ENCODE data around the gene USP46. TPM values are rescaled to one million over a fixed set of nuclear protein-coding genes. Genes with fewer than 3 reads are reported as not detected.

Gene USP46
- total RNA-seq, 1 experiment from 2014 or later = 48.1 TPM

- H3K27ac Mint-ChIP-seq = no peak overlapping the region
- no peak for TF ChIP-seq TCF7 (CRISPR knock-in tag; IDR thresholded peaks at IDR 0.05; ENCODE audit: low read depth)
- no peak for TF ChIP-seq ZNF423 (CRISPR knock-in tag; IDR thresholded peaks at IDR 0.05)
- TF ChIP-seq PRDM15 (CRISPR knock-in tag; IDR thresholded peaks at IDR 0.05) = no peak
- no peak for TF ChIP-seq IRF2 (CRISPR knock-in tag; IDR thresholded peaks at IDR 0.05; ENCODE audit: borderline replicate concordance, low read depth)
- TF ChIP-seq ELF4 (CRISPR knock-in tag; IDR thresholded peaks at IDR 0.05; ENCODE audit: low read depth) = no peak
- no peak for TF ChIP-seq CREM (CRISPR knock-in tag; IDR thresholded peaks at IDR 0.05)
- no peak for TF ChIP-seq ZNF263 (CRISPR knock-in tag; IDR thresholded peaks at IDR 0.05; ENCODE audit: low read depth)
- TF ChIP-seq MYBL2 (CRISPR knock-in tag; IDR thresholded peaks at IDR 0.05) = no peak
- TF ChIP-seq MAX (CRISPR knock-in tag; IDR thresholded peaks at IDR 0.05) = no peak
- TF ChIP-seq GABPB1 (CRISPR knock-in tag; IDR thresholded peaks at IDR 0.05) = no peak
- TF ChIP-seq ZNF317 (CRISPR knock-in tag; IDR thresholded peaks at IDR 0.05; ENCODE audit: borderline replicate concordance, low read depth) = no peak
- CTCF ChIA-PET = interaction anchor here (2.5 to 2.9 kb wide), 2 partner anchors 9 to 61 kb away, joined by 11 to 13 read pairs; no protein-coding TSS in a partner anchor
- H3K9me3 Mint-ChIP-seq = no peaks in the 10 kb centered on the region
- no peak for DNase-seq (ENCODE audit: low spot score)
- H3K4me1 Mint-ChIP-seq = peaks cover 82% of the 10 kb centered on the region
- no peaks in the 10 kb centered on the region for H3K27me3 Mint-ChIP-seq (ENCODE audit: low read depth)
- H3K36me3 Mint-ChIP-seq = peaks cover 5% of the 10 kb centered on the region
- no peak for ATAC-seq
- no peak overlapping the region for H3K4me3 Mint-ChIP-seq
- POLR2A ChIA-PET = interaction anchor here (0.5 to 1.0 kb wide), 2 partner anchors 9 kb away, joined by 4 to 5 read pairs; no protein-coding TSS in a partner anchor
Measured at GRCh38 chr4:52648836-52649235, 10.3 kb downstream of the USP46 start.

- no peaks in the 10 kb centered on the region for H3K9me3 Mint-ChIP-seq
- no peak for ATAC-seq
- peaks cover 87% of the 10 kb centered on the region for H3K4me1 Mint-ChIP-seq
- no peak for TF ChIP-seq AR (CRISPR knock-in tag; IDR thresholded peaks at IDR 0.05)
- peaks cover 5% of the 10 kb centered on the region for H3K36me3 Mint-ChIP-seq
- H3K27me3 Mint-ChIP-seq (ENCODE audit: low read depth) = no peaks in the 10 kb centered on the region
- CTCF ChIA-PET = interaction anchor here (0.5 to 1.1 kb wide), 2 partner anchors 270 to 271 kb away, joined by 3 to 4 read pairs; no protein-coding TSS in a partner anchor
- no peak overlapping the region for H3K27ac Mint-ChIP-seq
- POLR2A ChIA-PET = no interaction called here
- DNase-seq (ENCODE audit: low spot score) = no peak
- no peak overlapping the region for H3K4me3 Mint-ChIP-seq
Measured at GRCh38 chr4:52646741-52647140, 12.4 kb downstream of the USP46 start.

- ChIA-PET POLR2A (no interaction called here), CTCF (interaction anchor here (0.5 kb wide), 1 partner anchor 270 kb away, joined by 4 read pairs; no protein-coding TSS in a partner anchor)
- H3K4me3 Mint-ChIP-seq = no peak overlapping the region
- H3K36me3 Mint-ChIP-seq = peaks cover 5% of the 10 kb centered on the region
- peaks cover 87% of the 10 kb centered on the region for H3K4me1 Mint-ChIP-seq
- H3K27ac Mint-ChIP-seq = peak overlapping the region; percentile 87
- DNase-seq (ENCODE audit: low spot score) = no peak
- ATAC-seq = no peak
- no peaks in the 10 kb centered on the region for H3K27me3 Mint-ChIP-seq (ENCODE audit: low read depth)
- H3K9me3 Mint-ChIP-seq = no peaks in the 10 kb centered on the region
- TF ChIP-seq ZNF425 (CRISPR knock-in tag; conservative IDR thresholded peaks at IDR 0.05) (no peak), E2F4 (CRISPR knock-in tag; IDR thresholded peaks at IDR 0.05; ENCODE audit: borderline replicate concordance, low read depth) (no peak), ZNF263 (CRISPR knock-in tag; IDR thresholded peaks at IDR 0.05; ENCODE audit: low read depth) (no peak), GRHL2 (CRISPR knock-in tag; IDR thresholded peaks at IDR 0.05; ENCODE audit: insufficient replicate concordance, severe bottlenecking) (no peak), E2F1 (CRISPR knock-in tag; IDR thresholded peaks at IDR 0.05) (no peak), AR (CRISPR knock-in tag; IDR thresholded peaks at IDR 0.05) (no peak)
Measured at GRCh38 chr4:52646096-52646495, 13.0 kb downstream of the USP46 start.
